ENCODE data around the gene ATG2B. TPM values are rescaled to one million over a fixed set of nuclear protein-coding genes. Genes with fewer than 3 reads are reported as not detected.

ATG2B gene
- total and polyA plus RNA-seq, 10 of the 15 experiments (the other 5 are each of a cell fraction or from before 2014, with no cell fraction given) = 0.84 to 15.4 (median 9.9) TPM

DNA sequence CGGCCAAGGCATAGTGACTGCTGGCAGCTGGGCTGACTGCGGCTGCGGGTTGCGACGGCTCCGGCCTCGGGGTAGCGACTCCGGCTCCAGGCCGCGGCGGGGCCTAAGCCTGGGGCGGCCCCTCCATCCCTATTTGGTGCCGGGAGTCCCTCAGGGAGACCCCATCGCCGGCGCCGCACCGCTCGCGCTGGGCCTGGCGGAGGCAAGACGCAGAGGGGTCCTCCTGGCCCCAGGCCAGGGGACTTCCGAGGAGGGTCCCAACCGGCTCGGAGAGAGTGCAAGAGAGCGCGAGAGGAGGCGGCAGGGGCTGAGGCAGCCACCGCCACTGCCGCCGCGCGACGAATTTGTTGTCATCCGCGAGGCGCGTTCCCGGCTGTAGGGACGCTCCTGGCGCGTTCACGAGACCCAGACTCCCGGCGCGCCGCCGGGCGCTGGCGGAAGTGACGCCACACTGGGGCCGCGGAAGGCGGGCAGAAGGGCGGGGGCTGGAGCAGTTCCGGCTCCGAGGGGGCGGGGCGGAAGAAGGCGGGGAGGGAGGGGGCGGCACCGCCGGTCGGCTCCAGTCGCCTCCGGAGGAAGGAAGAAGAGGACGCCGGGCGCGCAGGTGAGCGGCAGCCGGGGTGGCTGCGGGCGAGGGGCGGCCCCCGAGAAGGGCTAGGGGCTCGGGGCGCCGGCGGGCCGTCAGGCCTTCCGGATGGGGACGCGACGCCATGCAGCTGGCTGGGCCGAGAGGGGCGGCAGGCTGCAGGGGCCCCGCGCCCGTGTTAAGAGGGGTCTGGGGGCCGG lies at the start of gene ATG2B, which contains the start of gene GSKIP (continued):
- TF ChIP-seq, protein P1, sequence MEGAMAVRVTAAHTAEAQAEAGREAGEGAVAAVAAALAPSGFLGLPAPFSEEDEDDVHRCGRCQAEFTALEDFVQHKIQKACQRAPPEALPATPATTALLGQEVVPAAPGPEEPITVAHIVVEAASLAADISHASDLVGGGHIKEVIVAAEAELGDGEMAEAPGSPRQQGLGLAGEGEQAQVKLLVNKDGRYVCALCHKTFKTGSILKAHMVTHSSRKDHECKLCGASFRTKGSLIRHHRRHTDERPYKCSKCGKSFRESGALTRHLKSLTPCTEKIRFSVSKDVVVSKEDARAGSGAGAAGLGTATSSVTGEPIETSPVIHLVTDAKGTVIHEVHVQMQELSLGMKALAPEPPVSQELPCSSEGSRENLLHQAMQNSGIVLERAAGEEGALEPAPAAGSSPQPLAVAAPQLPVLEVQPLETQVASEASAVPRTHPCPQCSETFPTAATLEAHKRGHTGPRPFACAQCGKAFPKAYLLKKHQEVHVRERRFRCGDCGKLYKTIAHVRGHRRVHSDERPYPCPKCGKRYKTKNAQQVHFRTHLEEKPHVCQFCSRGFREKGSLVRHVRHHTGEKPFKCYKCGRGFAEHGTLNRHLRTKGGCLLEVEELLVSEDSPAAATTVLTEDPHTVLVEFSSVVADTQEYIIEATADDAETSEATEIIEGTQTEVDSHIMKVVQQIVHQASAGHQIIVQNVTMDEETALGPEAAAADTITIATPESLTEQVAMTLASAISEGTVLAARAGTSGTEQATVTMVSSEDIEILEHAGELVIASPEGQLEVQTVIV (IDR thresholded peaks at IDR 0.05; ENCODE audit: borderline replicate concordance, partially characterized antibody) = peak; percentile 45
- TF ChIP-seq STAT3 (IDR thresholded peaks at IDR 0.05; ENCODE audit: low read depth, low read length) (no peak), FOS (IDR thresholded peaks at IDR 0.05; ENCODE audit: borderline replicate concordance, extremely low read depth, insufficient read length) (no peak), SREBF2 (IDR thresholded peaks at IDR 0.05; ENCODE audit: low read length) (no peak), BRCA1 (IDR thresholded peaks at IDR 0.05; ENCODE audit: low read depth, low read length) (no peak), CHD4 (IDR thresholded peaks at IDR 0.05) (no peak), BACH1 (IDR thresholded peaks at IDR 0.05; ENCODE audit: borderline replicate concordance) (peak; percentile 48; the same call in 1 of the 2 replicates), SREBF1 (IDR thresholded peaks at IDR 0.05; ENCODE audit: low read length) (no peak), SPI1 (IDR thresholded peaks at IDR 0.05; ENCODE audit: borderline replicate concordance, insufficient read depth, low read depth, low read length) (peak; percentile 3; the same call in 1 of the 2 replicates), PML (IDR thresholded peaks at IDR 0.05; ENCODE audit: low read length) (peak; percentile 76), TAF1 (IDR thresholded peaks at IDR 0.05; ENCODE audit: borderline replicate concordance, low read depth, low read length) (peak; percentile 61; the same call in 1 of the 2 replicates)
- TF ChIP-seq, protein P2, sequence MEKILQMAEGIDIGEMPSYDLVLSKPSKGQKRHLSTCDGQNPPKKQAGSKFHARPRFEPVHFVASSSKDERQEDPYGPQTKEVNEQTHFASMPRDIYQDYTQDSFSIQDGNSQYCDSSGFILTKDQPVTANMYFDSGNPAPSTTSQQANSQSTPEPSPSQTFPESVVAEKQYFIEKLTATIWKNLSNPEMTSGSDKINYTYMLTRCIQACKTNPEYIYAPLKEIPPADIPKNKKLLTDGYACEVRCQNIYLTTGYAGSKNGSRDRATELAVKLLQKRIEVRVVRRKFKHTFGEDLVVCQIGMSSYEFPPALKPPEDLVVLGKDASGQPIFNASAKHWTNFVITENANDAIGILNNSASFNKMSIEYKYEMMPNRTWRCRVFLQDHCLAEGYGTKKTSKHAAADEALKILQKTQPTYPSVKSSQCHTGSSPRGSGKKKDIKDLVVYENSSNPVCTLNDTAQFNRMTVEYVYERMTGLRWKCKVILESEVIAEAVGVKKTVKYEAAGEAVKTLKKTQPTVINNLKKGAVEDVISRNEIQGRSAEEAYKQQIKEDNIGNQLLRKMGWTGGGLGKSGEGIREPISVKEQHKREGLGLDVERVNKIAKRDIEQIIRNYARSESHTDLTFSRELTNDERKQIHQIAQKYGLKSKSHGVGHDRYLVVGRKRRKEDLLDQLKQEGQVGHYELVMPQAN (conservative IDR thresholded peaks at IDR 0.05) = peak; percentile 73
- TF ChIP-seq, protein P3, sequence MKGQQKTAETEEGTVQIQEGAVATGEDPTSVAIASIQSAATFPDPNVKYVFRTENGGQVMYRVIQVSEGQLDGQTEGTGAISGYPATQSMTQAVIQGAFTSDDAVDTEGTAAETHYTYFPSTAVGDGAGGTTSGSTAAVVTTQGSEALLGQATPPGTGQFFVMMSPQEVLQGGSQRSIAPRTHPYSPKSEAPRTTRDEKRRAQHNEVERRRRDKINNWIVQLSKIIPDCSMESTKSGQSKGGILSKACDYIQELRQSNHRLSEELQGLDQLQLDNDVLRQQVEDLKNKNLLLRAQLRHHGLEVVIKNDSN (IDR thresholded peaks at IDR 0.05; ENCODE audit: borderline replicate concordance, extremely low read length, insufficient read depth, low read depth, low read length) = no peak
- TF ChIP-seq, protein P4, sequence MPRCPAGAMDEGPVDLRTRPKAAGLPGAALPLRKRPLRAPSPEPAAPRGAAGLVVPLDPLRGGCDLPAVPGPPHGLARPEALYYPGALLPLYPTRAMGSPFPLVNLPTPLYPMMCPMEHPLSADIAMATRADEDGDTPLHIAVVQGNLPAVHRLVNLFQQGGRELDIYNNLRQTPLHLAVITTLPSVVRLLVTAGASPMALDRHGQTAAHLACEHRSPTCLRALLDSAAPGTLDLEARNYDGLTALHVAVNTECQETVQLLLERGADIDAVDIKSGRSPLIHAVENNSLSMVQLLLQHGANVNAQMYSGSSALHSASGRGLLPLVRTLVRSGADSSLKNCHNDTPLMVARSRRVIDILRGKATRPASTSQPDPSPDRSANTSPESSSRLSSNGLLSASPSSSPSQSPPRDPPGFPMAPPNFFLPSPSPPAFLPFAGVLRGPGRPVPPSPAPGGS (IDR thresholded peaks at IDR 0.05; ENCODE audit: borderline replicate concordance, insufficient read depth, low read depth, low read length, poor library complexity, severe bottlenecking) = no peak
- TF ChIP-seq, protein P5, sequence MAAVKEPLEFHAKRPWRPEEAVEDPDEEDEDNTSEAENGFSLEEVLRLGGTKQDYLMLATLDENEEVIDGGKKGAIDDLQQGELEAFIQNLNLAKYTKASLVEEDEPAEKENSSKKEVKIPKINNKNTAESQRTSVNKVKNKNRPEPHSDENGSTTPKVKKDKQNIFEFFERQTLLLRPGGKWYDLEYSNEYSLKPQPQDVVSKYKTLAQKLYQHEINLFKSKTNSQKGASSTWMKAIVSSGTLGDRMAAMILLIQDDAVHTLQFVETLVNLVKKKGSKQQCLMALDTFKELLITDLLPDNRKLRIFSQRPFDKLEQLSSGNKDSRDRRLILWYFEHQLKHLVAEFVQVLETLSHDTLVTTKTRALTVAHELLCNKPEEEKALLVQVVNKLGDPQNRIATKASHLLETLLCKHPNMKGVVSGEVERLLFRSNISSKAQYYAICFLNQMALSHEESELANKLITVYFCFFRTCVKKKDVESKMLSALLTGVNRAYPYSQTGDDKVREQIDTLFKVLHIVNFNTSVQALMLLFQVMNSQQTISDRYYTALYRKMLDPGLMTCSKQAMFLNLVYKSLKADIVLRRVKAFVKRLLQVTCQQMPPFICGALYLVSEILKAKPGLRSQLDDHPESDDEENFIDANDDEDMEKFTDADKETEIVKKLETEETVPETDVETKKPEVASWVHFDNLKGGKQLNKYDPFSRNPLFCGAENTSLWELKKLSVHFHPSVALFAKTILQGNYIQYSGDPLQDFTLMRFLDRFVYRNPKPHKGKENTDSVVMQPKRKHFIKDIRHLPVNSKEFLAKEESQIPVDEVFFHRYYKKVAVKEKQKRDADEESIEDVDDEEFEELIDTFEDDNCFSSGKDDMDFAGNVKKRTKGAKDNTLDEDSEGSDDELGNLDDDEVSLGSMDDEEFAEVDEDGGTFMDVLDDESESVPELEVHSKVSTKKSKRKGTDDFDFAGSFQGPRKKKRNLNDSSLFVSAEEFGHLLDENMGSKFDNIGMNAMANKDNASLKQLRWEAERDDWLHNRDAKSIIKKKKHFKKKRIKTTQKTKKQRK (IDR thresholded peaks at IDR 0.05; ENCODE audit: low read depth, low read length) = no peak
- TF ChIP-seq, protein P6, sequence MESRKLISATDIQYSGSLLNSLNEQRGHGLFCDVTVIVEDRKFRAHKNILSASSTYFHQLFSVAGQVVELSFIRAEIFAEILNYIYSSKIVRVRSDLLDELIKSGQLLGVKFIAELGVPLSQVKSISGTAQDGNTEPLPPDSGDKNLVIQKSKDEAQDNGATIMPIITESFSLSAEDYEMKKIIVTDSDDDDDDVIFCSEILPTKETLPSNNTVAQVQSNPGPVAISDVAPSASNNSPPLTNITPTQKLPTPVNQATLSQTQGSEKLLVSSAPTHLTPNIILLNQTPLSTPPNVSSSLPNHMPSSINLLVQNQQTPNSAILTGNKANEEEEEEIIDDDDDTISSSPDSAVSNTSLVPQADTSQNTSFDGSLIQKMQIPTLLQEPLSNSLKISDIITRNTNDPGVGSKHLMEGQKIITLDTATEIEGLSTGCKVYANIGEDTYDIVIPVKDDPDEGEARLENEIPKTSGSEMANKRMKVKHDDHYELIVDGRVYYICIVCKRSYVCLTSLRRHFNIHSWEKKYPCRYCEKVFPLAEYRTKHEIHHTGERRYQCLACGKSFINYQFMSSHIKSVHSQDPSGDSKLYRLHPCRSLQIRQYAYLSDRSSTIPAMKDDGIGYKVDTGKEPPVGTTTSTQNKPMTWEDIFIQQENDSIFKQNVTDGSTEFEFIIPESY (IDR thresholded peaks at IDR 0.05) = no peak
